Smooth muscle cell (in vitro differentiated cells): Measurements from ENCODE around the gene CCDC92B. TPM values are rescaled to one million over a fixed set of nuclear protein-coding genes. Genes with fewer than 3 reads are reported as not detected.

Experiments used
- DNase-seq: peaks from one replicate; lab custom pipeline; 2025; ENCODE audit not compliant: unreplicated experiment; lab: John Stamatoyannopoulos, UW
- H2AFZ ChIP-seq: fragments of 200-600 bp; sonication (generic); 2 replicates; pipeline ENCODE4 v1.6.0; 2016; ENCODE audit warnings: antibody characterized with exemption, low read depth, mild to moderate bottlenecking
- H3F3A ChIP-seq: fragments of 200-600 bp; sonication (generic); 2 replicates; pipeline ENCODE4 v1.6.0; 2017; ENCODE audit warnings: antibody characterized with exemption, low read depth
- H3K27ac ChIP-seq: fragments of 200-600 bp; sonication (generic); 2 replicates; pipeline ENCODE4 v1.5.1; 2016; ENCODE audit warnings: low read depth, mild to moderate bottlenecking
- H3K27me3 ChIP-seq: fragments of 200-600 bp; sonication (generic); 2 replicates; pipeline ENCODE4 v1.6.1; 2016; ENCODE audit warnings: low read depth, mild to moderate bottlenecking
- H3K36me3 ChIP-seq: fragments of 200-600 bp; sonication (generic); 2 replicates; pipeline ENCODE4 v1.5.1; 2016; ENCODE audit warnings: low read depth
- H3K4me1 ChIP-seq: fragments of 200-600 bp; sonication (generic); 2 replicates; pipeline ENCODE4 v1.5.1; 2016; ENCODE audit warnings: low read depth
- H3K4me2 ChIP-seq: fragments of 200-600 bp; sonication (generic); 2 replicates; pipeline ENCODE4 v1.6.0; 2016; ENCODE audit warnings: mild to moderate bottlenecking
- H3K4me3 ChIP-seq: fragments of 200-600 bp; sonication (generic); 2 replicates; pipeline ENCODE4 v1.5.1; 2016; ENCODE audit warnings: mild to moderate bottlenecking
- H3K79me2 ChIP-seq: fragments of 200-600 bp; sonication (generic); 2 replicates; pipeline ENCODE4 v1.6.0; 2016; ENCODE audit warnings: low read depth, mild to moderate bottlenecking
- H3K9ac ChIP-seq: fragments of 200-600 bp; sonication (generic); 2 replicates; pipeline ENCODE4 v1.6.0; 2016; ENCODE audit warnings: low read depth
- H3K9me3 ChIP-seq: fragments of 200-600 bp; sonication (generic); replicated peaks from 2 replicates; pipeline ENCODE4 v1.5.1; 2016; ENCODE audit warnings: low read depth
- H4K20me1 ChIP-seq: fragments of 200-600 bp; sonication (generic); 2 replicates; pipeline ENCODE4 v1.6.0; 2016; ENCODE audit warnings: low read depth
- WGBS: methylation state at CpG from one replicate; pipeline ENCODE4 v1.1.7; 2016; ENCODE audit warnings: low lambda C conversion rate; 5-methylcytosine and 5-hydroxymethylcytosine counted together
- polyA plus RNA-seq: library from polyadenylated mRNA; unstranded; fragments of >200 nt; fragmentation: Nextera tagmentation; extraction: Ambion mirVana; gene quantifications from 2 replicates; pipeline ENCODE4 v1.2.1, GENCODE V29; 2016
- total RNA-seq: library from RNA; depleted of rRNA; stranded (reverse); fragments of >200 nt; gene quantifications from 2 replicates; pipeline ENCODE4 v1.2.3, GENCODE V29; 2014
- TF ChIP-seq, protein P1 (sequence below): fragments of 200-600 bp; sonication (generic); IDR thresholded peaks from 2 replicates; pipeline ENCODE4 v1.5.1; 2017; ENCODE audit warnings: borderline replicate concordance, mild to moderate bottlenecking, antibody characterized with exemption; ENCODE audit not compliant: insufficient read depth, poor library complexity, severe bottlenecking

Gene CCDC92B
- total and polyA plus RNA-seq, 2 experiments from 2014 or later: not detected

DNA sequence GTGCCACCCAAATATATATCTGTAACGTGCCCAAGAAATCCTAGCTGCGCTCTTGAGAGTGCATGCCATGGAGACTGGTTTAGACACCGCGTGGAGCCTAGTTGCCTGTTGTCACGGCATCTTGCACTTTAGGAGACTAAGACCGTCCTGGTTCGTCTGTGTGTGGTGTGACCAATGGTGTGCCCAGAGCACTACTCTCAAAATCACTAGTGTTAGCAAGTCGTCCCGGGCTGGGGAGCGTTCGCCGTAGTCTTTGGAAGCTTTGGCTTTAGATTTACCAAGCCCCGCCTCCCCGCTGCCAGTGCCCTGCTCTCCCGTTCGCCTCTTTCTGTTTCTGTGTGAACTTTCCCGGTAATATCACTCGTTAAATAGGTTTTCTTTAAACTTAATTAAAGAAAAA is 64.9 kb downstream of the CCDC92B start:
- DNase-seq: no peak
- TF ChIP-seq, protein P1, sequence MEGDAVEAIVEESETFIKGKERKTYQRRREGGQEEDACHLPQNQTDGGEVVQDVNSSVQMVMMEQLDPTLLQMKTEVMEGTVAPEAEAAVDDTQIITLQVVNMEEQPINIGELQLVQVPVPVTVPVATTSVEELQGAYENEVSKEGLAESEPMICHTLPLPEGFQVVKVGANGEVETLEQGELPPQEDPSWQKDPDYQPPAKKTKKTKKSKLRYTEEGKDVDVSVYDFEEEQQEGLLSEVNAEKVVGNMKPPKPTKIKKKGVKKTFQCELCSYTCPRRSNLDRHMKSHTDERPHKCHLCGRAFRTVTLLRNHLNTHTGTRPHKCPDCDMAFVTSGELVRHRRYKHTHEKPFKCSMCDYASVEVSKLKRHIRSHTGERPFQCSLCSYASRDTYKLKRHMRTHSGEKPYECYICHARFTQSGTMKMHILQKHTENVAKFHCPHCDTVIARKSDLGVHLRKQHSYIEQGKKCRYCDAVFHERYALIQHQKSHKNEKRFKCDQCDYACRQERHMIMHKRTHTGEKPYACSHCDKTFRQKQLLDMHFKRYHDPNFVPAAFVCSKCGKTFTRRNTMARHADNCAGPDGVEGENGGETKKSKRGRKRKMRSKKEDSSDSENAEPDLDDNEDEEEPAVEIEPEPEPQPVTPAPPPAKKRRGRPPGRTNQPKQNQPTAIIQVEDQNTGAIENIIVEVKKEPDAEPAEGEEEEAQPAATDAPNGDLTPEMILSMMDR: no peak

DNA sequence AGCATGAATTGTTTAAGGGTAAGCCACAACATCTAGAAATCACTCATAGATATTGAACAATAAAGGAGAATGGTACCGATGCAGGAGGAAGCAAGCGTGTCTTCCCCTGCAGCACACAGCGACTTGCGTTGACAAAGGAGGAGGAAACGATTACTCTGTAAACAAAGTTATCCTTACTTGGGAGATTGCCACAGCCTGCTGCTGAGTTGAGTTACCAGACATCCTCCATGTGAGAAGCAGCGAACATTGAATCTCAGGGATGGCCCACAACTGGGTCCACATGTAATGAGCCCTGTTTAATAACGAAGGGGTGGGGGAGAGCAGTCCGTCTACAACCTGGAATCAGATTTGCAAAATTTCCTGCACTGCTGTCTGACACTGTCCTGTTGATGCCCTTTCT is 65.5 kb downstream of the CCDC92B start:
- H3K79me2 ChIP-seq: peaks cover 7% of the 10 kb centered on the region
- 80% methylated on average over 8 of the region's 8 CpGs for WGBS
- no peak overlapping the region for H3K4me2 ChIP-seq
- H3K36me3 ChIP-seq: peaks cover 26% of the 10 kb centered on the region
- H3K27me3 ChIP-seq: no peaks in the 10 kb centered on the region
- H3K9ac ChIP-seq: no peak overlapping the region
- no peak overlapping the region for H2AFZ ChIP-seq
- H3K4me3 ChIP-seq: no peak overlapping the region
- no peak overlapping the region for H3K27ac ChIP-seq
- H3F3A ChIP-seq: peaks cover 45% of the 10 kb centered on the region
- no peaks in the 10 kb centered on the region for H3K9me3 ChIP-seq
- H4K20me1 ChIP-seq: peaks cover 66% of the 10 kb centered on the region
- H3K4me1 ChIP-seq: no peaks in the 10 kb centered on the region
- TF ChIP-seq, protein P1: no peak
- no peak for DNase-seq

More for the DNA sequence above, 64.9 kb downstream of the CCDC92B start:
- Histone ChIP-seq H3K9me3 (no peaks in the 10 kb centered on the region), H2AFZ (no peak overlapping the region), H3K9ac (no peak overlapping the region), H3K79me2 (peaks cover 5% of the 10 kb centered on the region), H3K27ac (no peak overlapping the region), H4K20me1 (peaks cover 63% of the 10 kb centered on the region), H3F3A (peaks cover 45% of the 10 kb centered on the region), H3K4me1 (no peaks in the 10 kb centered on the region), H3K36me3 (peaks cover 26% of the 10 kb centered on the region), H3K4me3 (no peak overlapping the region), H3K27me3 (no peaks in the 10 kb centered on the region), H3K4me2 (no peak overlapping the region)
- WGBS: 94% methylated on average over 18 of the region's 18 CpGs

DNA sequence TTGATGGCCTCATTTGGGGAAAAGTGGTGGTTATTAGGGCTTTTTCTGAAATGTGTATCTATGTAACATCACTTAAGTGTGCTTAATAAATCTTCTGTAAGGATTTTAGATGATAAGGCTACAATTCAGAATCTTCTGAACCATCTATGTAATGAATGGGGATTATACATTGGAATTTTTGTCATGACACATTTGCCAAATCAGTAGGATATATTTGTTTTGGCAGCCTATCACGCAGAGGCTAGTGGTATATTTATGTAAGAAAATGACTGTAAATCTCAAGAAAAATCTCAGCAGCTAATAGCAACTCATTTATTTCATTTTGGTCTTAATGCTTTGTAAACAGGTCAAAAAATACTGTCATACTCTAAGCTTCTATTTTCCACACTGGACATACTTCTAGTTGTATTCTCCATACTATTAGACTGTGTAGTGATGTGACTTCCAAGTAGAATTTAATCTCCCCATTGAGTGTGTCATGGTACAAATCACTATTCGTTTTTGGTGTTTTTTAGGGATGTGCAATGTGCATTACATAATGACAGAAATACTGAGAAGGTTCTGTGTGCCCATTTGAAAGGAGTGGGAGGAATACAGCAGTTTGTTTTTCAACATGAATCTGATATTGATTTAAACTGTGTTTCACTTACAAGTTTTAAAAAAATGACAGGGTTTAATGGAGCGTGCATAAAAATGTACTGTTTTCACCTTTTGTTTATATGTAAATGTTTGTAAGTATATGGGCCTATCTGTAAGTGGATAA is 67.1 kb downstream of the CCDC92B start:
- Histone ChIP-seq H3K4me3 (no peak overlapping the region), H3K9ac (no peak overlapping the region), H4K20me1 (peaks cover 76% of the 10 kb centered on the region), H3F3A (peaks cover 36% of the 10 kb centered on the region), H3K4me1 (no peaks in the 10 kb centered on the region), H3K4me2 (no peak overlapping the region), H2AFZ (no peak overlapping the region), H3K79me2 (peaks cover 9% of the 10 kb centered on the region), H3K36me3 (peaks cover 26% of the 10 kb centered on the region), H3K9me3 (no peaks in the 10 kb centered on the region), H3K27me3 (no peaks in the 10 kb centered on the region), H3K27ac (no peak overlapping the region)
- TF ChIP-seq, protein P1: no peak
- 91% methylated on average over 3 of the region's 3 CpGs for WGBS
- DNase-seq: no peak

DNA sequence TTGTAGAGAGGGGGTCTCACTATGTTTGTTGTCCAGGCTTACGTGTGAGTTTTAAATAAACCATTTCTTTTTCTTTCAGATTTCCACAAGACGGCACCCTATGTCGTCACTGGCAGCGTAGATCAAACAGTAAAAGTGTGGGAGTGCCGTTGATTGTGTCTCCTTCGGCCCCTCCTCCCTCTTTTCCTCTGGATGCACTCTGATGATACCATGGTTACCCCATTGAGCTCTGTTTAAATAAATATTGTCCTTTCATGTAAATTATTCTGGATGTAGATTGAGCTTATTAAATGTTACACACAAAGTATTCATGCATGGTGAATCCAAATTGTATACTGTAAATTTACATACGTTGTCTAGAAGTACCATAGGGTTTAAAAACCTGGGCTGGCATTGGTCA is 67.8 kb downstream of the CCDC92B start:
- no peak overlapping the region for H3K4me3 ChIP-seq
- no peak overlapping the region for H3K4me2 ChIP-seq
- TF ChIP-seq, protein P1: no peak
- no peaks in the 10 kb centered on the region for H3K27me3 ChIP-seq
- peaks cover 76% of the 10 kb centered on the region for H4K20me1 ChIP-seq
- peaks cover 26% of the 10 kb centered on the region for H3K36me3 ChIP-seq
- no peak overlapping the region for H3K9ac ChIP-seq
- WGBS: 98% methylated on average over 7 of the region's 7 CpGs
- no peak overlapping the region for H2AFZ ChIP-seq
- no peaks in the 10 kb centered on the region for H3K9me3 ChIP-seq
- no peak for DNase-seq
- peaks cover 32% of the 10 kb centered on the region for H3F3A ChIP-seq
- H3K27ac ChIP-seq: no peak overlapping the region
- no peaks in the 10 kb centered on the region for H3K4me1 ChIP-seq
- H3K79me2 ChIP-seq: peaks cover 10% of the 10 kb centered on the region
